Right renal pelvis (tissue), 4 donors: ENCODE measurements around the gene RASAL3. TPM values are rescaled to one million over a fixed set of nuclear protein-coding genes. Genes with fewer than 3 reads are reported as not detected.
A peak's percentile ranks its signal among the peaks of the same experiment; 100 is the strongest.
"Not testable (repeated sequence)": the region's sequence is repeated elsewhere in the genome, so short reads cannot be mapped to it uniquely, and the experiment has no call there.

ENCODE experiments used
- DNase-seq, 4 donors: peaks; one replicate each; pipeline ENCODE4 v3.0.0-alpha.2; 2013; ENCODE audit warnings: low read depth in 4 of 4, low spot score in 3 of 4, missing footprints in 1 of 4
- polyA plus RNA-seq, 4 donors: library from polyadenylated mRNA; unstranded; fragments of 120-200 nt; gene quantifications; one replicate each; pipeline ENCODE4 v1.2.1, GENCODE V29; 2013; ENCODE audit not compliant: insufficient read length in 4 of 4

Gene RASAL3
- polyA plus RNA-seq, 4 donors, result 0.50 to 1.4 (median 0.86) TPM

GRCh38 chr19:15421721-15422260 is 42.6 kb downstream of the RASAL3 start:
- no peak for DNase-seq

DNA sequence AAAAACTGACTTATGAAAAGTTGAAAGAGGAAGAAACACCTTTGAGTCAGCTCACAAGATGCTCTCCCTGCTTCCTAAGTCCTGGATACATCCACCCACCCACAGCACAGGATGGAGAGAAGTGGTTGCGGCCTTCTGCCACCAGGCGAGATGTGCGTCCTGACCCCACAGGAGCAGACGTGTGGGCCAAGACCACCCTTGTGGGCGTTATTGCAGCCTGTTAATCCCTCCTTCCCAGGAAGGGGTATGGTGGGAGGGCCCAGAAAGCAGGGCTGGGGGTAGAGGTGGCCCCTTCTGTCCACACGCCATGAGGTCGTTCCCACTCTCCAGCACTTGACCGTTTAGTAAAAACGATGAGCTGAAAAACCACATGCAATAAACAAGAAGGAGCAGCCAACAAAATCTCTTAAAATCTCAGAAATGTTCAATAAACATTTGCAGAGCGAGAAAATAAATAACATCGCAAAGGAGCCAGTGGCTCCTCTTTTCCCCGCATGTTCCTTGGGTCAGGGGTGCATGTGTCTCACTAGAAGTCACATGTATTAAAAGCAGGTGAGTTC is 43.1 kb downstream of the RASAL3 start:
- no peak for DNase-seq

GRCh38 chr19:15419413-15420025 is 44.8 kb downstream of the RASAL3 start:
- no peak for DNase-seq

DNA sequence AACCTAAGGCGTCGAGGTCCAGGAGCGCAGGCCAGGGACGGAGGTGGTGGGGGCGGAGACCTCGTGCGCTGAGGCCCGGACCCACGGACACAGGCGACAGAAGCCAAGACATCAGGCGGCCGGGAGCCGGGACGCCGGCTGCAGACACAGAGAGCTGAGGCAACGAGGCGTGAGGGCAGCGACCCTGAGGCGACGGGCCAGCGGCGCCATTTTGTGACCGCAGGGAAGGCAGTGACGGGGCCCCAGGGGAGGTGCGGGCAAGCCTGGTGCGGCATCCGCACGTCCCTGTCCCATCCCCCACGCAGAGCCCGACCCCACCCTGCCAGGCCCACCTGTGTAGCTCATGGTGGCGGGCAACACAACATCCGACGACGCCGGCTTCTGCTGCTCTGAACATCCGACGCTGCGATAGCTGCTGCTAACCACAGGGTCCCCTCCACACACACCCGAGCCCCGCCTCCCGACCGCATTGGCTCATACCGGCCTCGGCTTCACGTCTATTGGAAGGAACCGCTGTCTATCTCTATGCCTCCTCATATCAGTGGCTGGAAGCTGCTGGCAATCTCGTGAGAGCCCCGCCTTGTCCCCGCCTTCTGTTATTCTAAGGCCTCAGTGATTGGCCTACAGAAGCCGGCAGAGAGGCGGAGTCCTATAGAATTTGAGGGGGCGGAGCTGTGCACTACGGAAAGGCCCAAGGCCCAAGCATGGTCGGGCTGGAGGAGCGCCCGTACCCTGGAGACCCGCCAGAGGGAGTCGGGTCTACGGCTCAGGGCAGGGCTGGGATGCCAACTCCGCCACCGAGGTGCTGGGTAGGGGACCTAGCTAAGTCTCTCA is 45.5 kb downstream of the RASAL3 start, which contains the start of gene AKAP8L:
Gene AKAP8L, minus strand, starts transcription at position 410 of the 834 bp plus-strand sequence. Its CDS starts 65 bp downstream, at position 345.
- peak; percentile 97 to 100 (median 99) for DNase-seq

DNA sequence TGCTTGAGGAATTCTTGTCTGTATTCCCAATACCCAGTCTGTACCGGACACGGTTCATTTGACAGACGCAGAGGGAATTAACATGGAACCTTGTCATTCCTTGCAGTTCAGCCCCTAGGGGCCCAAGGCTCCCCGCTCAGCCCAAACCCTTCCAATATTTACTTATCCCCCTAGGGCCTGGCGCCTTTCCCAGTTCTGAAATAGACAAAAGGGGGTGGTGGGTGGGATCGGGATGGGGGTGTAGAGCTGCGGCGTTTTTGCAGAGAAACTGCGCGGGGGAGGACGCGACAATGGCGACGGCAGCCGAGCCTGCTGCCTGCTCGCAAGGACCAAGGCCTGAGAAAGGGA is 46.1 kb downstream of the RASAL3 start:
- DNase-seq, result peak in 3 of 4 donors; percentile 14 to 33 (median 26)

DNA sequence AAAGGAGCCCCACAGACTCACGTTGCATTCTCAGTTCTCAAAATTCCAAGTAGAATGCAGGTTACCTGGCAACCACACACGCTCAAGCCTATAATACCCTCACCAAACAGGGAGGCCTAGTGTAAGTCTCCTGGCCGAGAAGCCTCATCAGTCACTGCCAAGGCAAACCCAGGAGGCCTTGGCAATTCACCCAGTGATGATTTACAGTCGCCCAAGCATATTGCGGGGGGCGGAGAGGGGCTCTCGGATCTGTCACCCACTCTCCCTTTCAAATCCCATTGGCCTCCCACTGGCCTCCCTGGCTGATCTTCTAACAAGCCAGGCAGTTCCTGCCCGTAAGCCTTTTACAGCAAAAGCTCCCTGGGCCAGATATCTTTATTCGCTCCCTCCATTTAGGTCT is 46.6 kb downstream of the RASAL3 start:
- DNase-seq, result no peak

GRCh38 chr19:15412832-15413231 is 51.5 kb downstream of the RASAL3 start:
- no peak for DNase-seq

- not testable (repeated sequence) for DNase-seq
Measured at GRCh38 chr19:15411351-15411750, 53.0 kb downstream of the RASAL3 start.

GRCh38 chr19:15404780-15405211 is 59.5 kb downstream of the RASAL3 start:
- no peak for DNase-seq

DNA sequence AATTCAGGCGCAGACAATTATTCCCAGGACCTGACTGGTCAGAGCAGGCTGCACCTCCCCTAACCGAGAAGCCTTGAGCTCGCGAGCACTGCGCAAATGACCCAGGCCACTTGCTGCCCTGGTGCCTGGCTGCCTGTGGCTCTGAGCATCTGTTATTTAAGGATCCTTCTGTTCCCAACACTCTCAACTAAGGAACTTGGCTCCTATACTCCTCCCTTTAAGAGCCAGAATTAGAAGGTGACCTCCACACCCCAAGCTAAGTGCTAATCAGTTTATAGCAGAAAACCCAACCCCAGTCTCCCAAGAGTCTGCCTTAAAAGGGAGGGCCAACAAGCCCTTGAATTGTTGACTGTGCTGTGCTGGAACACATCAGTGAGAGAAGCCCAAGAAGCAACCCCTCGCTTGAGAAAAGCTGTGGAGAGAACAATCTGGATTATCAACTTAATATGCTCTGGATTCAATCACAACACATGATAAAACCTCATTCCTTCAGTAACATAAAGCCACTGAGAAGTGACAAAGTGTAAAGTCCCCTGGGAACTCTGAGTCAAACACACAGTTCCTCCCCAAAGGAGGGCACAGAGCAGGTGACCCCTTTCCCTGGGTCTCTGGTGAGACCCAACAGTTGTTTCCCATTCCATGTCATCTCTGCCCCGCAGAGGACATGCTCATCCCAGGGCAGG is 60.1 kb downstream of the RASAL3 start:
- DNase-seq, result no peak

DNA sequence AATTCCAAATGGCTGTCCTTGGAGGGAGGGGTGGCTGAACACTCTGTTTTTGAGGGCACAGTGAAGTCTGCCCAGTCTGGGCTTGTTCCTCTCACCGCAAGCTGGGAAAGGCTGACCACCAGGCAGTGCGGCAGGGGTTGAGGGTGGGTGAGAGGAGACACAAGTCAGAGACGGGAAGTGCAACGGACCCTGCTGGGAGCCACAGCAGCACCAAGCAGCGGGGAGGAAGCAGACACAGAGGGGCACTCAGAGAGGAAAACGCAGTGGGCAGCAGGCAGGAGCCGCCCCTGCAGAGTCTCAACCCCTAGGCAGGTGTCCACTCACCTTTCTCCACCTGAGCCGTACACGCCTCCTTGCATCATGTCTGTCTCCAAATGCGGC is 61.2 kb downstream of the RASAL3 start:
- no peak for DNase-seq

DNA sequence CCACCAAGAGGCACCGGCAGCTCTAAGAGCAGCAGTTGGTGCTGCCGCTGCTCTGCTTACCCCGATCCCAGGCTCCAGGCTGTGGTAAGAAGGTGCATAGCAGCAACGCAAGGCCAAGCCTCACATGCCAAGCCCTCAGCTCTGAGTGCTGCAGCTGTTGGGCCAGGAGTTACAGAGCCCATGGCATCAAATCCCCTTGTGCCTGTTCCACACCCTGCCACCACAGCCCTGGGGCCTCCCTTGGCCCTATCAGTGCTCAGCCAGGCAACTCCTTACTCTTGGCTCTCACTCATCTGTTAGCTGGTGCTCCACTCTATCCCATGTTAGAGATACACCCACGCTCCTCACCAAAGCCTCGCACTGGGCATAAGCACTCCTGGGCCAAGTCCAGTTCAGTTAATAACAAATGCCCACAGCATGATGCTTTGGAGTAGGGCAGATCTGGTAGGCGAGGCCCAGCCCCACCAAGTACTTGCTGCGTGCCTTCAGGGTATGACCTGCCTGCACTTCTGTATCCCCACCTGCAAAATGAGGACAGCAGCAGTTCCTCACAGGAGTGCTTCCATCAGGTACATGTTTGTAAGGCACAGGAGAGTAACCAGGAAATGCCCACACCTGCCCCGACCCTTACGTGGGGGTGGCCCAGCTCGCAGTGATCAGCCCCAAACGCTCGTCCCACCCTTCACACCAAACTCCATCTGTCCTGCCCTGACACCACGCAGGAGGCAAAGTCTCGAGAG is 61.8 kb downstream of the RASAL3 start:
- no peak for DNase-seq

Other genes starting within 250 kb of the RASAL3 start
- 1 to 10 TPM; 4.1 to 6.6 (median 5.3) TPM for gene EPHX3, start 232.1 kb downstream of the RASAL3 start, polyA plus RNA-seq
- 10 to 100 TPM; 48.5 to 60.5 (median 49.2) TPM for gene BRD4, start 132.0 kb downstream of the RASAL3 start, polyA plus RNA-seq
- 10 to 100 TPM; 25.5 to 30.5 (median 28.7) TPM for gene AKAP8, start 84.8 kb downstream of the RASAL3 start, polyA plus RNA-seq
- 100 to 1,000 TPM in 3 of 4 donors, 10 to 100 TPM in 1; 99.9 to 109 (median 106) TPM for gene AKAP8L, start 45.6 kb downstream of the RASAL3 start, polyA plus RNA-seq
- gene WIZ, start 14.6 kb downstream of the RASAL3 start, polyA plus RNA-seq, result 10 to 100 TPM; 31.2 to 43.2 (median 31.8) TPM
- under 1 TPM in 1 of 4 donors, not detected in 3; 0.10 TPM for gene PGLYRP2, start 15.0 kb upstream of the RASAL3 start, polyA plus RNA-seq
- gene CYP4F22, start 44.0 kb upstream of the RASAL3 start, polyA plus RNA-seq, result 1 to 10 TPM in 1 of 4 donors, under 1 TPM in 2, not detected in 1; 0.19 to 1.1 (median 0.66) TPM
- gene CYP4F8, start 150.7 kb upstream of the RASAL3 start, polyA plus RNA-seq, result under 1 TPM in 1 of 4 donors, not detected in 3; 0.01 TPM
- under 1 TPM; 0.19 to 0.81 (median 0.33) TPM for gene CYP4F3, start 176.4 kb upstream of the RASAL3 start, polyA plus RNA-seq
- gene CYP4F12, start 208.5 kb upstream of the RASAL3 start, polyA plus RNA-seq, result 1 to 10 TPM in 2 of 4 donors, under 1 TPM in 2; 0.15 to 2.3 (median 0.94) TPM